K562 (cell line): Measurements from ENCODE around the gene KRTAP5-4. TPM values are rescaled to one million over a fixed set of nuclear protein-coding genes. Genes with fewer than 3 reads are reported as not detected.
A peak's percentile ranks its signal among the peaks of the same experiment; 100 is the strongest.

Experiments
- ATAC-seq: fragments of 200-7000 bp; cut with Tn5 transposase; 3 replicates; pipeline ENCODE4 v1.9.1; 2020; ENCODE audit warnings: moderate library complexity
- Bru-seq: library from RNA; stranded (reverse); fragments of 400-500 nt; gene quantifications from one replicate; lab custom pipeline; 2021; lab: Mats Ljungman, UMichigan
- BruChase-seq, 2 experiments: library from RNA; stranded (reverse); fragments of 400-500 nt; gene quantifications; one replicate each; lab custom pipeline; 2021; lab: Mats Ljungman, UMichigan
- BruUV-seq: library from RNA; stranded (reverse); fragments of 400-500 nt; replicated peaks from 2 replicates; lab custom pipeline; 2021; lab: Mats Ljungman, UMichigan
- CTCF ChIA-PET: fragments of 300-600 bp; formaldehyde crosslinking; extraction: SDS; loops from one replicate; lab custom pipeline; 2021; ENCODE audit warnings: low intra/inter-chr PET ratio; lab: Yijun Ruan, JAX
- POLR2A ChIA-PET: fragments of 300-600, 350-650 bp; sonication (Branson Sonifier 250); formaldehyde crosslinking; extraction: SDS; loops from one replicate; lab custom pipeline; 2021; ENCODE audit warnings: antibody characterized with exemption, inconsistent platforms; lab: Yijun Ruan, JAX
- DNase-seq, 4 experiments: peaks; one replicate each; pipeline versions ENCODE4 v3.0.0 to v3.0.0-alpha.2; 2011 to 2018; ENCODE audit warnings: low spot score in 3 of 4, mixed read lengths in 3 of 4; ENCODE audit errors: extremely low read depth in 1 of 4
- FAIRE-seq: peaks from 2 replicates; lab custom pipeline; 2011; peaks lifted over from hg19 to GRCh38; lab: Jason Lieb, UNC
- H2AFZ ChIP-seq: 2 replicates; pipeline ENCODE4 v1.6.0; 2011; ENCODE audit warnings: low read depth, low read length, control low read depth, inconsistent platforms
- H3K27ac ChIP-seq: fragments of 200-600 bp; 3 replicates; pipeline ENCODE4 v1.8.0; 2011; ENCODE audit warnings: low read depth, mild to moderate bottlenecking, control low read depth, inconsistent platforms, low read length, moderate library complexity, mixed read lengths; ENCODE audit errors: extremely low read depth
- H3K27me3 ChIP-seq, 2 experiments: fragments of 300-600 bp in 1 of 2; 2 replicates in 1 of 2; 3 replicates in 1 of 2; pipeline versions ENCODE4 v1.6.0 to v1.8.0; 2011; ENCODE audit warnings: inconsistent platforms in 2 of 2, low read length in 2 of 2, mild to moderate bottlenecking in 1 of 2, mixed read lengths in 1 of 2, moderate library complexity in 1 of 2; ENCODE audit not compliant: control insufficient read depth in 2 of 2, insufficient read depth in 2 of 2
- H3K36me3 ChIP-seq: fragments of 300-600 bp; 3 replicates; pipeline ENCODE4 v1.8.0; 2011; ENCODE audit warnings: mild to moderate bottlenecking, low read length, inconsistent platforms; ENCODE audit not compliant: control insufficient read depth, insufficient read depth
- H3K4me1 ChIP-seq, 2 experiments: fragments of 200-600 bp in 1 of 2; replicated peaks in 1 of 2; 2 replicates in 1 of 2; 3 replicates in 1 of 2; pipeline versions ENCODE4 v1.5.1 to v1.8.0; 2011; ENCODE audit warnings: inconsistent platforms in 2 of 2, low read length in 2 of 2, mild to moderate bottlenecking in 1 of 2, mixed read lengths in 1 of 2, moderate library complexity in 1 of 2; ENCODE audit not compliant: control insufficient read depth in 2 of 2, insufficient read depth in 2 of 2
- H3K4me2 ChIP-seq: 2 replicates; pipeline ENCODE4 v1.6.1; 2011; ENCODE audit warnings: low read length, control low read depth, inconsistent platforms, mixed read lengths; ENCODE audit not compliant: insufficient read depth
- H3K4me3 ChIP-seq: fragments of 200-600 bp; sonication (generic), shearing (Covaris generic); 2 replicates; pipeline ENCODE4 v1.5.1; 2016; ENCODE audit warnings: control low read depth, inconsistent platforms
- H3K79me2 ChIP-seq: fragments of 200-600 bp; 3 replicates; pipeline ENCODE4 v1.8.0; 2011; ENCODE audit warnings: low read length, inconsistent platforms; ENCODE audit not compliant: control insufficient read depth, insufficient read depth
- H3K9ac ChIP-seq, 2 experiments: 2 replicates each; pipeline versions ENCODE4 v1.6.0 to v1.6.1; 2011; ENCODE audit warnings: low read depth in 2 of 2, low read length in 2 of 2, control low read depth in 1 of 2, inconsistent platforms in 1 of 2, mild to moderate bottlenecking in 1 of 2, mixed read lengths in 1 of 2; ENCODE audit not compliant: insufficient read depth in 1 of 2
- H3K9me1 ChIP-seq: one replicate; pipeline ENCODE4 v1.6.0; 2011; ENCODE audit warnings: inconsistent platforms, mild to moderate bottlenecking, low read length, moderate library complexity; ENCODE audit not compliant: control insufficient read depth, insufficient read depth
- H3K9me3 ChIP-seq: replicated peaks from 2 replicates; pipeline ENCODE4 v1.5.1; 2011; ENCODE audit warnings: low read depth, low read length, inconsistent platforms; ENCODE audit not compliant: control insufficient read depth, insufficient read depth
- H4K20me1 ChIP-seq: replicated peaks from 2 replicates; pipeline ENCODE4 v1.6.1; 2011; ENCODE audit warnings: low read length, inconsistent platforms, mixed read lengths; ENCODE audit not compliant: control insufficient read depth, insufficient read depth
- HLTF ChIP-seq: fragments of 450-650 bp; IDR thresholded peaks from 2 replicates; pipeline ENCODE4 v1.6.1; 2016
- SPI1 ChIP-seq: IDR thresholded peaks from 2 replicates; pipeline ENCODE4 v1.6.1; 2011; ENCODE audit warnings: low read depth, low read length, control low read depth, borderline replicate concordance
- WGBS: fragments of 100-300 bp; shearing (Covaris generic); methylation state at CpG from one replicate; pipeline ENCODE4 v1.1.6; 2016; ENCODE audit warnings: low coverage, mixed read lengths; ENCODE audit not compliant: insufficient coverage; ENCODE audit errors: missing lambda C conversion rate; 5-methylcytosine and 5-hydroxymethylcytosine counted together
- in situ Hi-C: fragments of 300-500 bp; cut with MboI; formaldehyde crosslinking; loops from 4 replicates; pipeline ENCODE4 v1.15.0; 2018; ENCODE audit warnings: inconsistent platforms, mixed read lengths
- intact Hi-C: fragments of 100-400 bp; cut with micrococcal nuclease; formaldehyde crosslinking; loops from 2 replicates; pipeline ENCODE4 v1.14.2; 2022
- long read RNA-seq, 3 experiments: library from polyadenylated mRNA in 2 of 3; library from RNA in 1 of 3; unstranded in 2 of 3; stranded (forward) in 1 of 3; transcript quantifications; one replicate each; pipeline ENCODE4 v2.0.0, GENCODE V29; 2019 to 2022
- polyA minus RNA-seq, 3 experiments: library from RNA; depleted of rRNA, polyadenylated mRNA; stranded (reverse); fragments of >200 nt; gene quantifications; 2 replicates each; pipeline ENCODE4 v1.2.3, GENCODE V29; 2011
- polyA plus RNA-seq, 8 experiments: library from polyadenylated mRNA; depleted of rRNA in 4 of 8; stranded (reverse) in 5 of 8; unstranded in 3 of 8; fragments of >200 nt; fragmentation: Nextera tagmentation in 2 of 8; fragmentation: Illumina TruSeq in 1 of 8; extraction: Ambion mirVana in 2 of 8; extraction: Trizol in 1 of 8; gene quantifications; 2 replicates each; pipeline versions ENCODE4 v1.2.1 to v1.2.3, GENCODE V29; 2011 to 2014; ENCODE audit warnings: inconsistent platforms in 1 of 8, missing spikeins in 1 of 8
- total RNA-seq, 7 experiments: library from RNA; depleted of rRNA in 6 of 7; stranded (reverse); fragments of >200 nt in 6 of 7; fragmentation: Illumina TruSeq in 2 of 7; extraction: Trizol in 2 of 7; gene quantifications; 2 replicates each; pipeline versions ENCODE4 v1.2.1 to v1.2.3, GENCODE V29; 2011 to 2021; ENCODE audit warnings: low replicate concordance in 1 of 7

Gene KRTAP5-4, protein sequence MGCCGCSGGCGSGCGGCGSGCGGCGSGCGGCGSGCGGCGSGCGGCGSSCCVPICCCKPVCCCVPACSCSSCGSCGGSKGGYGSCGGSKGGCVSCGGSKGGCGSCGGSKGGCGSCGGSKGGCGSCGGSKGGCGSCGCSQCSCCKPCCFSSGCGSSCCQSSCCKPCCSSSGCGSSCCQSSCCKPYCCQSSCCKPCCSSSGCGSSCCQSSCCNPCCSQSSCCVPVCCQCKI
- total RNA-seq (2011; cell fraction: chromatin; rRNA removed; ENCODE audit: low replicate concordance) = not detected in 2 replicates
- total RNA-seq (2011; cell fraction: nucleolus; rRNA removed) = not detected in 2 replicates
- total RNA-seq (2011; cell fraction: nucleoplasm; rRNA removed) = not detected in 2 replicates
- total RNA-seq (2014; rRNA removed) (not detected in 2 replicates), total RNA-seq (2014; rRNA removed; fragmentation: Illumina TruSeq; extraction: Trizol) (not detected in 2 replicates), total RNA-seq (2015; rRNA removed; fragmentation: Illumina TruSeq; extraction: Trizol) (not detected in 2 replicates), total RNA-seq (2021) (not detected in 2 replicates), polyA plus RNA-seq (2011; rRNA removed) (not detected in 2 replicates), polyA plus RNA-seq (2014; fragmentation: Illumina TruSeq; extraction: Trizol) (not detected in 2 replicates), polyA plus RNA-seq (2014; fragmentation: Nextera tagmentation; extraction: Ambion mirVana) (not detected), polyA plus RNA-seq (2014; rRNA removed) (not detected in 2 replicates), polyA minus RNA-seq (2011; rRNA and poly(A)+ RNA removed) (not detected in 2 replicates), Bru-seq, nascent RNA (not detected), BruChase-seq, experiment 1, labeled RNA remaining after a 2-hour chase (not detected), BruChase-seq, experiment 2, labeled RNA remaining after a 6-hour chase (not detected)
- not detected in 2 replicates for polyA plus RNA-seq (2011; cell fraction: cytosol; rRNA removed)
- polyA plus RNA-seq (2011; cell fraction: nucleus; rRNA removed) = not detected in 2 replicates
- not detected in 2 replicates for polyA plus RNA-seq (2012)
- not detected in 2 replicates for polyA minus RNA-seq (2011; cell fraction: cytosol; rRNA and poly(A)+ RNA removed)
- not detected in 2 replicates for polyA minus RNA-seq (2011; cell fraction: nucleus; rRNA and poly(A)+ RNA removed)
- long read RNA-seq, experiment 1 = 0 reads
- long read RNA-seq, experiment 2 = 0 reads
- long read RNA-seq, experiment 3 = 0 reads

DNA sequence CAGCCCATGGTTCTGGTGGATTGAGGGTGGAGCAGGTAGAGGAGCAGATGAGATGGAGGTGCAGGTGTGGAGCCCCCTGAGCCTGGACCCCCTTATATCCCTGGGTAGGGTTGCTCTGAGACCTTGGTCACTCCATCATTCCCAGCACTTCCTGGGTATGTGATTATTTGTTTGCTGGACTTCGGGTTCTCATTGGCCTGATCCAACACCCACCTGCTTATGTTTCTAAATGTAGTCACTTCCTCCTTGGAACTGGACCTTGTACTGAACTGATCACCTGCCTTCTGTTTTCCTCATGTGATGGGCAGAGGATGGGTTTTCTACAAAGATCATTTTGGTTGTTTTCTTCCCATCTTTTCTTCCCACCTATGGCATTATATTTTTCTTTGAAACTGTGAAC is at the start of gene KRTAP5-4:
KRTAP5-4 (minus strand) TSS at position 53 of the 400 bp plus-strand sequence; CDS start at position 8, 45 bp downstream.
- H3K9me1 ChIP-seq = peaks cover 4% of the 10 kb centered on the region
- DNase-seq (no peak), FAIRE-seq (no peak), ATAC-seq (no peak)
- no peaks in the 10 kb centered on the region for H3K79me2 ChIP-seq
- intact Hi-C loops = no loop called here
- TF ChIP-seq SPI1 (peak; percentile 13; the same call in 1 of the 2 replicates), HLTF (no peak)
- H3K4me2 ChIP-seq = no peak within 1 kb of the TSS
- ChIA-PET POLR2A (no interaction called here), CTCF (no interaction called here)
- H3K27ac ChIP-seq = no peak within 1 kb of the TSS
- BruUV-seq = no TSS peak
- no peaks in the 10 kb centered on the region for H4K20me1 ChIP-seq
- no peaks in the 10 kb centered on the region for H3K36me3 ChIP-seq
- H2AFZ ChIP-seq = no peak within 1 kb of the TSS
- peaks cover 17 to 40% of the 10 kb centered on the region in 2 experiments for H3K27me3 ChIP-seq
- H3K4me1 ChIP-seq = peaks cover 0 to 2% of the 10 kb centered on the region in 2 experiments; a peak in 2 of 5 replicates
- H3K9me3 ChIP-seq = no peaks in the 10 kb centered on the region
- in situ Hi-C loops = no loop called here
- no peak within 1 kb of the TSS for H3K9ac ChIP-seq
- 0% methylated on average over 1 of the region's 1 CpG for WGBS
- H3K4me3 ChIP-seq = no peak within 1 kb of the TSS
